C4-2B (cell line): ENCODE measurements around the gene SWI5.

Source experiments
- CTCF ChIP-seq: fragments of 450-650 bp; conservative IDR thresholded peaks from 2 replicates; pipeline ENCODE4 v1.5.1; 2017; ENCODE audit warnings: mild to moderate bottlenecking
- ZFX ChIP-seq: fragments of 450-650 bp; IDR thresholded peaks from 2 replicates; pipeline ENCODE4 v1.6.1; 2017

DNA sequence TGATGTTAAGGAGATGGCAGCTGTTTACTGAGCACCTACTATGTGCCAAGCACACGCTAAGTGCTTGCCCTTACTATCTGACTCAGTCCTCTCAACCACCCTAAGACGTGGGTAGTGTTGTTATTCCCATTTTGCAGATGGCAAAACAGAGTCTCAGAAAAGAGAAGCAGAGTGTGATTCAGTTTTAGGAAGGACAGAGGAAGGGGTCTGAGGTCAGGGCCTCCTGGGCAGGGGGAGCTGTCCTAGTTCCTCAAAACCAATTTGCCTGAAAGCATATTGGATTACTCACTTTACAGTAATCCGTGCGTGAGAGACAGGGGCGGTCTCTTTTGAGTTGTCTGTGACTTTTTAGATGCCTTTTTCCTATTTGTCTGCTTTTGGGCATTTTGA is 49.7 kb upstream of the SWI5 start:
- TF ChIP-seq CTCF (no peak), ZFX (no peak)
